Measurements from ENCODE around the gene KIF5B. TPM values are rescaled to one million over a fixed set of nuclear protein-coding genes. Genes with fewer than 3 reads are reported as not detected.
"Not testable (repeated sequence)": the region's sequence is repeated elsewhere in the genome, so short reads cannot be mapped to it uniquely, and the experiment has no call there.

KIF5B gene
- polyA plus RNA-seq (2013), result 53.3 TPM

DNA sequence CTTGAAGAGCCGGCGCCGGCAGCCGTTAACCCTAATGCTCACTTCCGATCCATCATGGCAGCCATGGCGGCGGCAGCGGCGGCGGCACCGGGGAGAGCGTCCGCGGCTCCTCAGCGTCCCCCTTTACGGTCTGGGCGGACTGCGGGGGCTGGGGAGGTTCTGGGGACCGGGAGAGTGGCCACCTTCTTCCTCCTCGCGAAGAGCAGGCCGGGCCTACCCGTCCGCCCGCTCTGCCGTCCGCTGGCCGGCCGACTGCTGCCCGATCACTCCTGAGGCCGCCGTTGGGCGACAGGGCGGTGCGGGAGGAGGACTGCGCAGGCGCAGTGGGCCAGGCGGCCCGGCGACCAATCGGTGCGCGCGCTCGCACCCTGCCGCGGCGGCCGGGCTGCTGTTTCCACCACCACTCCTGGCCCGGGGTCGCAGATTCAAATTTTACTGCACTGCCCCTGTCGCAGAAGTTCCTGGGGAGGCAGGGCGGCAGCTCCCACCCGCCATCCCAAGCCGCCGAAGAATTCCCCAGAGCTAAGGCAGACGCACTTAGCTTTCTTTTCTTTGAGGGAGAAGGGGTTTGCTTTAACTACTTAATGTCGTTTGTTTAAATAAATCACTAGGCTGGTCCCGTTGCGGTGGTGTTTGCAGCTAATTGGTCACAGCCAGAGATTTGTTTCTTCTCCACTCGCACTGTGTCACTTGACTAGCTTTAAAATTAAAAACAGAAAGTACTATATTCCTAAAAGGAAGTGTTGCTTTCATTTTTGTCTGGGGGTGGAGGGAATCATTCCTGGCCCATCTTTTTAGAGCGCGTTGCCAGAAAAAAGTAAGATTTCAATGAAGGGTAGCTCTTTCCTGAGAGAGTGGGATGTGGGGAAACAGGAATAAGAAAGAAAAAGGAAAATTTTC is at the start of gene KIF5B:
Gene KIF5B, minus strand, starts transcription at position 290 of the 900 bp plus-strand sequence. CDS start 452 bp downstream, outside the sequence.
- Histone ChIP-seq H3K36me3 (ENCODE audit: control insufficient read depth in 4 of 4, insufficient read depth in 4 of 4, low read length in 3 of 4) (no peaks in the 10 kb centered on the region), H3K4me1 (ENCODE audit: control extremely low read depth in 1 of 4, control insufficient read depth in 4 of 4, insufficient read depth in 4 of 4, low read length in 3 of 4) (peaks cover 12 to 36% (median 25%) of the 10 kb centered on the region in 4 experiments), H3K27me3 (replicated peaks in 2 of 5; ENCODE audit: control insufficient read depth in 4 of 5, insufficient read depth in 5 of 5, low read length in 4 of 5) (no peaks in the 10 kb centered on the region), H3K9me3 (ENCODE audit: control extremely low read depth in 1 of 5, control insufficient read depth in 4 of 5, insufficient read depth in 2 of 5, low read depth in 1 of 5, low read length in 4 of 5) (peaks cover 0 to 1% (median 0%) of the 10 kb centered on the region in 5 experiments), H3K27ac (ENCODE audit: insufficient read depth in 1 of 2, low read depth in 1 of 2, low read length in 2 of 2, poor library complexity in 1 of 2, severe bottlenecking in 2 of 2) (peak within 1 kb of the TSS; percentile 83 to 94), H3K4me3 (ENCODE audit: control insufficient read depth in 1 of 7, extremely low read depth in 1 of 7, insufficient read depth in 4 of 7, low read depth in 2 of 7, low read length in 6 of 7) (peak within 1 kb of the TSS; percentile 79 to 100 (median 96))
- WGBS (ENCODE audit: insufficient coverage), result 3% methylated on average over 31 of the region's 63 CpGs
- peak; percentile 83 to 91 (median 90) for DNase-seq
- POLR2A ChIA-PET, result no interaction called here
- CTCF ChIA-PET, result interaction anchor here (1.4 kb wide), 1 partner anchor 52 kb away, joined by 4 read pairs; no protein-coding TSS in a partner anchor

DNA sequence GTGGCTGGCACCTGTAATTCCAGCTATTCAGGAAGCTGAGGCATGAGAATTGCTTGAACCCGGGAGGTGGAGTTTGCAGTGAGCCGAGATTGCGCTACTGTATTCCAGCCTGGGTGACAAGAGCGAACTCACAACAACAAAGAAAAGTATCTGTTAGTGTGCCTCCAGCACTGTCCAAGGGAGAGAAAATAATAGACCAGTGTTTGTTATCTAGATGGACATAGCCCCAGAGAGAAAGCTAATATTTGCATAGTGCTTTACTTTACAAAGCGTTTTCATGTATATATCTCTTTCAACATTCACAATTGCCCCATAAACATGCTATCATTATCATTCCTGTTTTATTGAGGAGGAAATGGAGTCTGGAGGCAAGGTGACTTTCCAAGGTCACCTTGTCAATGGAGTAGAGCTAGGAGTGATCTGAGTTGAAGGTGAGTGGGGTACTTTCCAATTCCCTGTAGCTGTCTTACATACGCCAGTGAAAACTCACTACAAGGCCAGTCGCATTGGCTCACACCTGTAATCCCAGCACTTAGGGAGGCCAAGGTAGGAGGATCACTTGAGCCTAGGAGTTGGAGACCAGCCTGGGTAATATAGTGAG is 49.7 kb upstream of the KIF5B start:
- no peaks in the 10 kb centered on the region for H3K27me3 ChIP-seq (replicated peaks in 2 of 5; ENCODE audit: control insufficient read depth in 4 of 5, insufficient read depth in 5 of 5, low read length in 4 of 5)
- no peaks in the 10 kb centered on the region for H3K36me3 ChIP-seq (ENCODE audit: control insufficient read depth in 4 of 4, insufficient read depth in 4 of 4, low read length in 3 of 4)
- DNase-seq, result no peak
- H3K4me3 ChIP-seq (ENCODE audit: control insufficient read depth in 1 of 7, extremely low read depth in 1 of 7, insufficient read depth in 4 of 7, low read depth in 2 of 7, low read length in 6 of 7), result no peak overlapping the region
- H3K9me3 ChIP-seq (ENCODE audit: control extremely low read depth in 1 of 5, control insufficient read depth in 4 of 5, insufficient read depth in 2 of 5, low read depth in 1 of 5, low read length in 4 of 5), result peaks cover 0 to 4% (median 4%) of the 10 kb centered on the region in 5 experiments
- CTCF ChIA-PET, result no interaction called here
- WGBS (ENCODE audit: insufficient coverage), result 94% methylated on average over 6 of the region's 7 CpGs
- no peak overlapping the region for H3K27ac ChIP-seq (ENCODE audit: insufficient read depth in 1 of 2, low read depth in 1 of 2, low read length in 2 of 2, poor library complexity in 1 of 2, severe bottlenecking in 2 of 2)
- POLR2A ChIA-PET, result no interaction called here
- H3K4me1 ChIP-seq (ENCODE audit: control extremely low read depth in 1 of 4, control insufficient read depth in 4 of 4, insufficient read depth in 4 of 4, low read length in 3 of 4), result peaks cover 0 to 5% (median 0%) of the 10 kb centered on the region in 4 experiments

DNA sequence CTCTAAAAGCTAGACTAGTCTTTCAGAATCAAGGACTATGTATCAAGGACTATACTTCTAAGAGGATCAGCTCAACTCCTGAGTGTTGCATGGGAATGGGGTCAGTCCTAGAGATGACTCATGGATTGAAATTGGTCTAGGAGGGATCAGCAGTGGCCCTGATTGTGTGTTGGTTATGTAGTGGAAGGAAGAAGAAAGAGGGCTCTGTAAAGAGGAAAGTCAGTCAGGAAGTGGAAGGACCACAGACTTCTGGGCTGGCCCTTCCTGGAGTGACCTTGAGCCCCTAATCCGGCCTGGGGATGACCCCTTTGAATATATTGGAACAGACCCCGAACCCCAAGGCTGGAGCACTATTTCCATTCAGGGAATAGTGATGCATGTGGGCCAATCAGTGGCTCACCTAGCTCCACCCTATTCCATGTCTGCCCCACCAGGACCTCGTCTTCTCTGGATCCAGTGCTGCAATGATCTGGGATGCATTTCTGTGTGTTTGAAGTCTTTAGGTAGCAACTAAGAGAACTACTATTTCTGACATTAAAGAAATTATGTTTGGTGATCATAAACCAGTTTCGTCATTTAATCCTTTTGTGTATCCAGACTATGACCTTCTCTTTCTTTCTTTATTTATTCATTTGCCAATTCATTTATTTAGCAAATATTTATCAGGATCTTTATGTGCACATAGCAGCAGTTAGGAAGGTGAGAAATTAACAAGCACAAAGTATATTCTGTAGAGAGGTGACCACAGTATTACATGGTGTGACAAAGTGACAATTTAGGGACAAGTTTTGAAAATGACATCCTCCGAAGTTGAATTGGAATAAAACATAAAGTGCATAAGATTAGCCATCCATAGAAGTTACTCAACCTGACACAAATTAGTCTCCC is 48.6 kb upstream of the KIF5B start:
- ChIA-PET CTCF (no interaction called here), POLR2A (no interaction called here)
- DNase-seq, result no peak
- H3K27ac ChIP-seq (ENCODE audit: insufficient read depth in 1 of 2, low read depth in 1 of 2, low read length in 2 of 2, poor library complexity in 1 of 2, severe bottlenecking in 2 of 2), result no peak overlapping the region
- no peak overlapping the region for H3K4me3 ChIP-seq (ENCODE audit: control insufficient read depth in 1 of 7, extremely low read depth in 1 of 7, insufficient read depth in 4 of 7, low read depth in 2 of 7, low read length in 6 of 7)
- H3K4me1 ChIP-seq (ENCODE audit: control extremely low read depth in 1 of 4, control insufficient read depth in 4 of 4, insufficient read depth in 4 of 4, low read length in 3 of 4), result peaks cover 0 to 5% (median 0%) of the 10 kb centered on the region in 4 experiments
- peaks cover 0 to 4% (median 0%) of the 10 kb centered on the region in 5 experiments for H3K9me3 ChIP-seq (ENCODE audit: control extremely low read depth in 1 of 5, control insufficient read depth in 4 of 5, insufficient read depth in 2 of 5, low read depth in 1 of 5, low read length in 4 of 5)
- 90% methylated on average over 2 of the region's 5 CpGs for WGBS (ENCODE audit: insufficient coverage)
- no peaks in the 10 kb centered on the region for H3K27me3 ChIP-seq (replicated peaks in 2 of 5; ENCODE audit: control insufficient read depth in 4 of 5, insufficient read depth in 5 of 5, low read length in 4 of 5)
- no peaks in the 10 kb centered on the region for H3K36me3 ChIP-seq (ENCODE audit: control insufficient read depth in 4 of 4, insufficient read depth in 4 of 4, low read length in 3 of 4)

DNA sequence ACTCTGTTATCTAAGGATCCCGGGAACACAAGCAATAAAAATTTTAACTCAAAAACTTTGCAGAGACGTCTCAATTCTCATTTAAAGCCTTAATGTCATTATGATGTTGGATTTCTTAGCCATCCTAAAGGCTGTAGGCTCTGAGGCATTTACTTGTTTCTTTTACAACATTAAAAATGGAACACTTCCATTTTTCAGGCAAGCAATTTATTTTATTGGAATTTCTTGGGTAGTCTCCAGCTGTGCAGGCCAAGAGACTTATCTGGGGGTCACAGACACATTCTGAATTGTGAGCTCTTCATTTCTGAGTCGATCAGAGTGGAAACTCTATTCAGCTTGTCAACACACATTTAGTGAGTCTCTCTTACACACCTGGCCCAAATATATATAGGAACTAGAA is 48.0 kb upstream of the KIF5B start:
- peaks cover 0 to 5% (median 0%) of the 10 kb centered on the region in 4 experiments for H3K4me1 ChIP-seq (ENCODE audit: control extremely low read depth in 1 of 4, control insufficient read depth in 4 of 4, insufficient read depth in 4 of 4, low read length in 3 of 4)
- H3K27ac ChIP-seq (ENCODE audit: insufficient read depth in 1 of 2, low read depth in 1 of 2, low read length in 2 of 2, poor library complexity in 1 of 2, severe bottlenecking in 2 of 2), result no peak overlapping the region
- no peak overlapping the region for H3K4me3 ChIP-seq (ENCODE audit: control insufficient read depth in 1 of 7, extremely low read depth in 1 of 7, insufficient read depth in 4 of 7, low read depth in 2 of 7, low read length in 6 of 7)
- no peak for DNase-seq
- no peaks in the 10 kb centered on the region for H3K27me3 ChIP-seq (replicated peaks in 2 of 5; ENCODE audit: control insufficient read depth in 4 of 5, insufficient read depth in 5 of 5, low read length in 4 of 5)
- no peaks in the 10 kb centered on the region for H3K9me3 ChIP-seq (ENCODE audit: control extremely low read depth in 1 of 5, control insufficient read depth in 4 of 5, insufficient read depth in 2 of 5, low read depth in 1 of 5, low read length in 4 of 5)
- 100% methylated on average over 2 of the region's 3 CpGs for WGBS (ENCODE audit: insufficient coverage)
- POLR2A ChIA-PET, result no interaction called here
- CTCF ChIA-PET, result no interaction called here
- no peaks in the 10 kb centered on the region for H3K36me3 ChIP-seq (ENCODE audit: control insufficient read depth in 4 of 4, insufficient read depth in 4 of 4, low read length in 3 of 4)

DNA sequence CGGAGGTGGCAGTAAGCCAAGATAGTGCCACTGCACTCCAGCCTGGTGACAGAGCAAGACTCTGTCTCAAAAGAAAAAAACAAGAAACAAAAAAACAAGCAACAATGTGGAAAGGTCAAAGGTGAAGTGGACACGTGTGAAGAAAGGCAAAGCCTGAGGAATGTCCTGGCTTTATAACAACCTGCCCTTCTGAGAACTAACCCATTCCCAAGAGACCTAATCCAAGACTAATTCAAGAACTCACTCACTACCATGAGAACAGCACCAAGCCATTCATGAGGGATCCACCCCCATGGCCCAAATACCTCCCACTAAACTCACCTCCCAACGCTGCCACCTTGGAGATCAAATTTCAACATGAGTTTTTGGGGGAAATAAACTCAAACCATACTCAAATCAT is 47.5 kb upstream of the KIF5B start:
- POLR2A ChIA-PET, result no interaction called here
- Histone ChIP-seq H3K4me3 (ENCODE audit: control insufficient read depth in 1 of 7, extremely low read depth in 1 of 7, insufficient read depth in 4 of 7, low read depth in 2 of 7, low read length in 6 of 7) (no peak overlapping the region), H3K27me3 (replicated peaks in 2 of 5; ENCODE audit: control insufficient read depth in 4 of 5, insufficient read depth in 5 of 5, low read length in 4 of 5) (no peaks in the 10 kb centered on the region), H3K27ac (ENCODE audit: insufficient read depth in 1 of 2, low read depth in 1 of 2, low read length in 2 of 2, poor library complexity in 1 of 2, severe bottlenecking in 2 of 2) (no peak overlapping the region), H3K9me3 (ENCODE audit: control extremely low read depth in 1 of 5, control insufficient read depth in 4 of 5, insufficient read depth in 2 of 5, low read depth in 1 of 5, low read length in 4 of 5) (no peaks in the 10 kb centered on the region), H3K4me1 (ENCODE audit: control extremely low read depth in 1 of 4, control insufficient read depth in 4 of 4, insufficient read depth in 4 of 4, low read length in 3 of 4) (peaks cover 0 to 5% (median 0%) of the 10 kb centered on the region in 4 experiments), H3K36me3 (ENCODE audit: control insufficient read depth in 4 of 4, insufficient read depth in 4 of 4, low read length in 3 of 4) (no peaks in the 10 kb centered on the region)
- no peak for DNase-seq
- WGBS (ENCODE audit: insufficient coverage), result 100% methylated on average over 2 of the region's 3 CpGs
- CTCF ChIA-PET, result no interaction called here

DNA sequence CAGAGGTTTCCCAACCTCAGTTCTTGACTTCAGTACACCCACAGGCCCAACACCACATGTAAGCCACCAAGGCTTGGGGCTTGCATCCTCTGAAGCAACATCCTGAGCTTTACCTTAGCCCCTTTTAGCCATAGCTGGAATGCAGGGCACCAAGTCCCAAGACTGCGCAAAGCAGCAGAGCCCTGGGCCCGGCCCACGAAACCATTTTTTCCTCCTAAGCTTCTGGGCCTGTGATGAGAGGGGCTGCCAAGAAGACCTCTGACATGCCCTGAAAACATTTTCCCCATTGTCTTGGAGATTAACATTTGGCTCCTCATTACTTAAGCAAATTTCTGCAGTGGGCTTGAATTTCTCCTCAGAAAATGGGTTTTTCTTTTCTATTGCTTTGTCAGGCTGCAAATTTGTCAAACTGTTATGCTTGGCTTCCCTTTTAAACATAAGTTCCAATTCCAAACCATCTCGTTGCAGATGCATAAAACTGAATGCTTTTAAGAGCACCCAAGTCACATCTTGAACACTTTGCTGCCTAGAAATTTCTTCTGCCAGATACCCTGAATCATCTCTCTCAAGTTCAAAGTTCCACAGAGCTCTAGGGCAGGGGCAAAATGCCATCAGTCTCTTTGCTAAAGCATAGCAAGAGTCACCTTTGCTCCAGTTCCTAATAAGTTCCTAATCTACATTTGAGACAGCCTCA is 42.5 kb upstream of the KIF5B start:
- POLR2A ChIA-PET; CTCF ChIA-PET; H3K9me3 ChIP-seq (ENCODE audit: control extremely low read depth in 1 of 5, control insufficient read depth in 4 of 5, insufficient read depth in 2 of 5, low read depth in 1 of 5, low read length in 4 of 5); H3K36me3 ChIP-seq (ENCODE audit: control insufficient read depth in 4 of 4, insufficient read depth in 4 of 4, low read length in 3 of 4); H3K4me3 ChIP-seq (ENCODE audit: control insufficient read depth in 1 of 7, extremely low read depth in 1 of 7, insufficient read depth in 4 of 7, low read depth in 2 of 7, low read length in 6 of 7); H3K4me1 ChIP-seq (ENCODE audit: control extremely low read depth in 1 of 4, control insufficient read depth in 4 of 4, insufficient read depth in 4 of 4, low read length in 3 of 4); DNase-seq; H3K27me3 ChIP-seq (replicated peaks in 2 of 5; ENCODE audit: control insufficient read depth in 4 of 5, insufficient read depth in 5 of 5, low read length in 4 of 5); H3K27ac ChIP-seq (ENCODE audit: insufficient read depth in 1 of 2, low read depth in 1 of 2, low read length in 2 of 2, poor library complexity in 1 of 2, severe bottlenecking in 2 of 2): not testable (repeated sequence)
- WGBS (ENCODE audit: insufficient coverage), result 63% methylated on average over 3 of the region's 4 CpGs

Data from common myeloid progenitor, CD34-positive (primary cell).